ENCODE results near the gene KDELR1. TPM values are rescaled to one million over a fixed set of nuclear protein-coding genes. Genes with fewer than 3 reads are reported as not detected.

The KDELR1 gene
- total RNA-seq, 1 experiment from 2014 or later, result 200 TPM

DNA sequence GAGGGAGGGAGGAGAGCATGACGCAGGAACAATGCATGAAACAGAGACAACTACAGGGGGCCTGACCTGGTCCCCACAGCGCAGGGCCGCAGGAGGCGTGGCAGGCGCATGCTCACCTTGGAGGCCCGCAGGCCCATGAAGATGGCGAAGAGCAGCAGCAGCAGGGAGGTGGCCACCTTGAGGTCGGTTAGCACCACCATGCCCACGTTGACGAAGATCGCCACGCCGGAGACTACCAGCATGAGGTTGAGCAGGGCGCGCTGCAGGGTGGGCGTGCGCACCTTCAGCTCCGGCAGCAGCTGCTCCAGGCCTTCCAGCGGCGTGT is 49.0 kb downstream of the KDELR1 start:
- CTCF ChIA-PET, result no interaction called here
- POLR2A ChIA-PET (ENCODE audit: low non-redundant PET), result no interaction called here
- no peak for DNase-seq (ENCODE audit: low spot score)

DNA sequence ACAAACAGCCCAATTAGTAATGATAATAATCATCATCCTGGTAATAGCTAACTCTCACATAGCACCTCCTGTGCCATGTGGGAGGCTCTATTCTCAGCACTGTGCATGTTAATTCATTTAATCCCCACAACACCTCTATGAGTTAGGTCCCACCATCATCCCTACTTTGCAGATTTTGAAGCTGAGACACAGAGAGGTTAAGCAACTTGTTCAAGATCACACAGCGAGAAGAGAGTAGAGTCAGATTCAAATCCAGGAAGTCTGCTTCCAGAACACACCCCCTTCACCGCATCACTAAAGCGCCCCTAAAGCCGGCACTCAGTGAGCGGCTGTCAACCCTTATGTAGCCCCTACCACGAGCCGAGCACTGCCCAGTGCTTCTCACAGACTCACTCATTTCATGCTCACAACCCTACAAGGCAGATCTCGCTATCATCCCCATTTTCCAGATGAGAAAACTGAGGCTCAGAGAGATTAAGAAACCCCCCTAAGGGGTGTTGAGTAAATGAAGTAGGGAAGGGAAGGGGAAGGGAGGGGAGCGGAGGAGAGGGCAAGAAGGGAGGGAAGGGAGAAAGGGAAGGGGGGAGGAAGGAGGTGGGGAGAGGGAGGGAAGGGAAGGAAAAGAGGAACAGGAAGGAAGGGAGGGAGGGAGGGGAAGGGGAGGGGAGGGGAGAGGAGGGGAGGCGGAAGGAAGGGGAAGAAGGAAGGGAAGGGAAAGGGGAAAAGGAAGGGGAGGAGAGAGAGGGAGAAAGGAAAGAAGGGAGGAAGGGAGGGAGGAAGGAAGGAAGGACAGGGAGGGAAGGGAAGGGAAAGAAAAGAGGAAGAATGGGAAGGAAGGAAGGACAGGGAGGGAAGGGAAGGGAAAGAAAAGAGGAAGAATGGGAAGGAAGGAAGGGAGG is 49.6 kb downstream of the KDELR1 start:
- intact Hi-C loops (cut with micrococcal nuclease; ENCODE audit: unreplicated experiment), result no loop called here
- no TSS peak for BruUV-seq (replicated peaks)
- H3K9me3 ChIP-seq (ENCODE audit: low read depth, low read length, poor library complexity, severe bottlenecking), result no peaks in the 10 kb centered on the region
- ChIA-PET POLR2A (ENCODE audit: low non-redundant PET) (no interaction called here), CTCF (no interaction called here)
- no peaks in the 10 kb centered on the region for H3K4me1 ChIP-seq (ENCODE audit: insufficient read depth, low read length, poor library complexity, severe bottlenecking)
- TF ChIP-seq EZH2 (IDR thresholded peaks at IDR 0.05; ENCODE audit: borderline replicate concordance, low read depth, low read length, poor library complexity, severe bottlenecking), result no peak
- TF ChIP-seq, protein P1, sequence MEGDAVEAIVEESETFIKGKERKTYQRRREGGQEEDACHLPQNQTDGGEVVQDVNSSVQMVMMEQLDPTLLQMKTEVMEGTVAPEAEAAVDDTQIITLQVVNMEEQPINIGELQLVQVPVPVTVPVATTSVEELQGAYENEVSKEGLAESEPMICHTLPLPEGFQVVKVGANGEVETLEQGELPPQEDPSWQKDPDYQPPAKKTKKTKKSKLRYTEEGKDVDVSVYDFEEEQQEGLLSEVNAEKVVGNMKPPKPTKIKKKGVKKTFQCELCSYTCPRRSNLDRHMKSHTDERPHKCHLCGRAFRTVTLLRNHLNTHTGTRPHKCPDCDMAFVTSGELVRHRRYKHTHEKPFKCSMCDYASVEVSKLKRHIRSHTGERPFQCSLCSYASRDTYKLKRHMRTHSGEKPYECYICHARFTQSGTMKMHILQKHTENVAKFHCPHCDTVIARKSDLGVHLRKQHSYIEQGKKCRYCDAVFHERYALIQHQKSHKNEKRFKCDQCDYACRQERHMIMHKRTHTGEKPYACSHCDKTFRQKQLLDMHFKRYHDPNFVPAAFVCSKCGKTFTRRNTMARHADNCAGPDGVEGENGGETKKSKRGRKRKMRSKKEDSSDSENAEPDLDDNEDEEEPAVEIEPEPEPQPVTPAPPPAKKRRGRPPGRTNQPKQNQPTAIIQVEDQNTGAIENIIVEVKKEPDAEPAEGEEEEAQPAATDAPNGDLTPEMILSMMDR (conservative IDR thresholded peaks at IDR 0.05; ENCODE audit: low read depth, low read length), result no peak
- no peak for DNase-seq (ENCODE audit: low spot score)
- no peak overlapping the region for H3K27ac ChIP-seq (ENCODE audit: low read depth, low read length, poor library complexity, severe bottlenecking)
- H3K36me3 ChIP-seq (ENCODE audit: insufficient read depth, low read length, poor library complexity, severe bottlenecking), result no peaks in the 10 kb centered on the region
- no peak overlapping the region for H3K4me3 ChIP-seq (ENCODE audit: low read depth, low read length, poor library complexity, severe bottlenecking)
- no peaks in the 10 kb centered on the region for H3K27me3 ChIP-seq (replicated peaks; ENCODE audit: insufficient read depth, low read depth, low read length, poor library complexity)

More for the DNA sequence above, 49.0 kb downstream of the KDELR1 start:
- TF ChIP-seq, protein P1 (conservative IDR thresholded peaks at IDR 0.05; ENCODE audit: low read depth, low read length), result no peak
- no peak for TF ChIP-seq EZH2 (IDR thresholded peaks at IDR 0.05; ENCODE audit: borderline replicate concordance, low read depth, low read length, poor library complexity, severe bottlenecking)
- BruUV-seq (replicated peaks), result no TSS peak
- intact Hi-C loops (cut with micrococcal nuclease; ENCODE audit: unreplicated experiment), result no loop called here
- H3K27me3 ChIP-seq (replicated peaks; ENCODE audit: insufficient read depth, low read depth, low read length, poor library complexity), result no peaks in the 10 kb centered on the region
- H3K4me1 ChIP-seq (ENCODE audit: insufficient read depth, low read length, poor library complexity, severe bottlenecking), result no peaks in the 10 kb centered on the region
- H3K27ac ChIP-seq (ENCODE audit: low read depth, low read length, poor library complexity, severe bottlenecking), result no peak overlapping the region
- no peaks in the 10 kb centered on the region for H3K36me3 ChIP-seq (ENCODE audit: insufficient read depth, low read length, poor library complexity, severe bottlenecking)
- no peak overlapping the region for H3K4me3 ChIP-seq (ENCODE audit: low read depth, low read length, poor library complexity, severe bottlenecking)
- H3K9me3 ChIP-seq (ENCODE audit: low read depth, low read length, poor library complexity, severe bottlenecking), result no peaks in the 10 kb centered on the region

DNA sequence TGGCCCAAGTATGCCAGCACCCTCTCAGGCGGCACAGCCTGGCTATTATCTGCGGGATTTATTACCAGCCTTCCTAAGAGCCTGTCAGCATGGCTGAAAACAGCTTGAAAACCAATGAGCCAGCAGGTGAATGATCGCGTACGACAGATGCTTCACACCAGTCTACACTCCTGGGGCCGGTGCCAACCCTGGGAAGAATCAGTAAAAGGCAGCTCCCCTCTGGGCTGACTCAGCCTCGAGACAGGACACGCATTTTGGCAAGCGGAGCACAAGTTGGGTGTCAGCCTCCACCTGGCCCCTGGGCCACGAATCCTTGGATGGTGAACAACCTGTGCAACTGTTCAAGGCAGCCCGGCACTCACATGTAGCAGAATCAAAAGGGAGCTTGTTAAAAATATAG is 50.4 kb downstream of the KDELR1 start:
- ChIA-PET POLR2A (ENCODE audit: low non-redundant PET) (no interaction called here), CTCF (no interaction called here)
- no peak for DNase-seq (ENCODE audit: low spot score)
- H3K4me3 ChIP-seq (ENCODE audit: low read depth, low read length, poor library complexity, severe bottlenecking), result no peak overlapping the region
- intact Hi-C loops (cut with micrococcal nuclease; ENCODE audit: unreplicated experiment), result no loop called here
- no peaks in the 10 kb centered on the region for H3K27me3 ChIP-seq (replicated peaks; ENCODE audit: insufficient read depth, low read depth, low read length, poor library complexity)
- no TSS peak for BruUV-seq (replicated peaks)
- no peak for TF ChIP-seq EZH2 (IDR thresholded peaks at IDR 0.05; ENCODE audit: borderline replicate concordance, low read depth, low read length, poor library complexity, severe bottlenecking)
- TF ChIP-seq, protein P1 (conservative IDR thresholded peaks at IDR 0.05; ENCODE audit: low read depth, low read length), result no peak
- H3K9me3 ChIP-seq (ENCODE audit: low read depth, low read length, poor library complexity, severe bottlenecking), result no peaks in the 10 kb centered on the region
- H3K36me3 ChIP-seq (ENCODE audit: insufficient read depth, low read length, poor library complexity, severe bottlenecking), result no peaks in the 10 kb centered on the region
- no peaks in the 10 kb centered on the region for H3K4me1 ChIP-seq (ENCODE audit: insufficient read depth, low read length, poor library complexity, severe bottlenecking)
- no peak overlapping the region for H3K27ac ChIP-seq (ENCODE audit: low read depth, low read length, poor library complexity, severe bottlenecking)
